HCEC 1CT (cell line): Measurements from ENCODE around the gene KLHL30.
"Not testable (repeated sequence)": the region's sequence is repeated elsewhere in the genome, so short reads cannot be mapped to it uniquely, and the experiment has no call there.

Source experiments
- DNase-seq: peaks from one replicate; pipeline ENCODE4 v3.0.0-alpha.2; 2017

Gene KLHL30

GRCh38 chr2:238101891-238102841 is 36.3 kb upstream of the KLHL30 start:
- no peak for DNase-seq

GRCh38 chr2:238102865-238103264 is 35.6 kb upstream of the KLHL30 start:
- DNase-seq = no peak

GRCh38 chr2:238103465-238104225 is 34.8 kb upstream of the KLHL30 start:
- DNase-seq = no peak

- no peak for DNase-seq
Observed at GRCh38 chr2:238104226-238104690, 34.2 kb upstream of the KLHL30 start.

GRCh38 chr2:238104691-238105371 is 33.6 kb upstream of the KLHL30 start:
- no peak for DNase-seq

GRCh38 chr2:238105506-238106338 is 32.7 kb upstream of the KLHL30 start:
- DNase-seq = no peak

GRCh38 chr2:238106339-238106697 is 32.1 kb upstream of the KLHL30 start:
- DNase-seq = no peak

GRCh38 chr2:238106698-238107524 is 31.6 kb upstream of the KLHL30 start:
- DNase-seq = no peak

GRCh38 chr2:238107525-238108422 is 30.7 kb upstream of the KLHL30 start:
- no peak for DNase-seq

GRCh38 chr2:238108423-238109183 is 29.9 kb upstream of the KLHL30 start:
- DNase-seq = no peak

- DNase-seq = no peak
Observed at GRCh38 chr2:238113611-238114010, 24.9 kb upstream of the KLHL30 start.

- no peak for DNase-seq
Observed at GRCh38 chr2:238114331-238114841, 24.1 kb upstream of the KLHL30 start.

- DNase-seq = no peak
Observed at GRCh38 chr2:238114851-238115660, 23.4 kb upstream of the KLHL30 start.

GRCh38 chr2:238115709-238116108 is 22.8 kb upstream of the KLHL30 start:
- not testable (repeated sequence) for DNase-seq

- DNase-seq = no peak
Observed at GRCh38 chr2:238116298-238117198, 21.9 kb upstream of the KLHL30 start.

- DNase-seq = peak; percentile 8
Observed at GRCh38 chr2:238117199-238118154, 21.0 kb upstream of the KLHL30 start.
